Activated naive CD4-positive, alpha-beta T cell treated with anti-CD3 and anti-CD28 coated beads, Interleukin-2, amount 10 ng/mL, durations not matched to agents 7 days and 5 days (primary cell): ENCODE results near the gene PLD1.

ENCODE experiments used
- CTCF ChIA-PET: fragments of 350-600 bp; sonication (Branson Sonifier 250); formaldehyde crosslinking; loops from one replicate; lab custom pipeline; 2021; ENCODE audit warnings: antibody characterized with exemption; lab: Charles Lee
- DNase-seq: peaks from one replicate; pipeline ENCODE4 v3.0.0-alpha.2; 2020
- H3K27ac Mint-ChIP-seq: one replicate; pipeline ENCODE4 v1.8.0; 2021; ENCODE audit warnings: mild to moderate bottlenecking, moderate library complexity, mixed read lengths
- H3K27me3 Mint-ChIP-seq: one replicate; pipeline ENCODE4 v1.8.0; 2021; ENCODE audit warnings: mild to moderate bottlenecking, mixed read lengths
- H3K36me3 Mint-ChIP-seq: one replicate; pipeline ENCODE4 v1.8.0; 2021; ENCODE audit warnings: mixed read lengths
- H3K4me1 Mint-ChIP-seq: one replicate; pipeline ENCODE4 v1.8.0; 2021; ENCODE audit warnings: mixed read lengths
- H3K4me3 Mint-ChIP-seq: one replicate; pipeline ENCODE4 v1.8.0; 2021; ENCODE audit warnings: mild to moderate bottlenecking, moderate library complexity, mixed read lengths
- H3K9me3 Mint-ChIP-seq: one replicate; pipeline ENCODE4 v1.8.0; 2021; ENCODE audit warnings: mixed read lengths

PLD1 gene

GRCh38 chr3:171558188-171558696, 252.0 kb downstream of the PLD1 start:
- Mint-ChIP-seq H3K36me3 (peaks cover 11% of the 10 kb centered on the region), H3K9me3 (peaks cover 2% of the 10 kb centered on the region), H3K4me3 (no peak overlapping the region), H3K27ac (no peak overlapping the region), H3K27me3 (no peaks in the 10 kb centered on the region), H3K4me1 (peaks cover 61% of the 10 kb centered on the region)
- no peak for DNase-seq
- CTCF ChIA-PET = interaction anchor here (1.1 kb wide), 1 partner anchor 395 kb away, joined by 3 read pairs; no protein-coding TSS in a partner anchor

GRCh38 chr3:171557173-171557572, 253.1 kb downstream of the PLD1 start:
- H3K4me1 Mint-ChIP-seq = peaks cover 52% of the 10 kb centered on the region
- CTCF ChIA-PET = no interaction called here
- H3K4me3 Mint-ChIP-seq = no peak overlapping the region
- H3K36me3 Mint-ChIP-seq = peaks cover 10% of the 10 kb centered on the region
- no peak overlapping the region for H3K27ac Mint-ChIP-seq
- H3K9me3 Mint-ChIP-seq = peaks cover 2% of the 10 kb centered on the region
- DNase-seq = no peak
- no peaks in the 10 kb centered on the region for H3K27me3 Mint-ChIP-seq

GRCh38 chr3:171556574-171557145, 253.6 kb downstream of the PLD1 start:
- CTCF ChIA-PET = no interaction called here
- Mint-ChIP-seq H3K4me3 (no peak overlapping the region), H3K4me1 (peaks cover 47% of the 10 kb centered on the region), H3K27ac (no peak overlapping the region), H3K9me3 (no peaks in the 10 kb centered on the region), H3K27me3 (no peaks in the 10 kb centered on the region), H3K36me3 (peaks cover 6% of the 10 kb centered on the region)
- no peak for DNase-seq

- Mint-ChIP-seq H3K9me3 (no peaks in the 10 kb centered on the region), H3K4me1 (peaks cover 42% of the 10 kb centered on the region), H3K36me3 (peaks cover 1% of the 10 kb centered on the region), H3K27ac (no peak overlapping the region), H3K27me3 (no peaks in the 10 kb centered on the region), H3K4me3 (no peak overlapping the region)
- CTCF ChIA-PET = no interaction called here
- DNase-seq = no peak
These were observed 254.1 kb downstream of the PLD1 start for GRCh38 chr3:171556148-171556547.

DNA sequence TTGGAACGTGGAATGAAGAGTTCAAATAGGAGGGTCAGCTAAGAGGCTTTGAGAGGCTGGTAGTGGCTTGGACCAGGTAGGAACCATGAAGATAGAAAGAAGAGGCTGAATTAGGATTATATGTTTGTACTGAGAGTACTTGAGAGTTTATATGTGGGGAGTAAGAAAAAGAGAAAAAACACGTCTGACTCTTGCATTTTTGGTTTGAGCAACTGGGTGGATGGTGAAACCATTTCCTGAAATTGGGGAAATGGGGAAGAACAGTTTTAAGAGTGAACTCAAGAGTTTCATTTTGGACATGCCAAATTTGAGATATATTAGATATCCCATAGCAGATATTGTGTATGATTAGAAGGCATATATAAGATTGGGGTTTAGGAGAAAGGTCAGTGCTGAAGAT, 257.2 kb downstream of the PLD1 start:
- no peaks in the 10 kb centered on the region for H3K36me3 Mint-ChIP-seq
- CTCF ChIA-PET = interaction anchor here (0.6 kb wide), 1 partner anchor 304 kb away, joined by 3 read pairs; no protein-coding TSS in a partner anchor
- no peaks in the 10 kb centered on the region for H3K9me3 Mint-ChIP-seq

DNA sequence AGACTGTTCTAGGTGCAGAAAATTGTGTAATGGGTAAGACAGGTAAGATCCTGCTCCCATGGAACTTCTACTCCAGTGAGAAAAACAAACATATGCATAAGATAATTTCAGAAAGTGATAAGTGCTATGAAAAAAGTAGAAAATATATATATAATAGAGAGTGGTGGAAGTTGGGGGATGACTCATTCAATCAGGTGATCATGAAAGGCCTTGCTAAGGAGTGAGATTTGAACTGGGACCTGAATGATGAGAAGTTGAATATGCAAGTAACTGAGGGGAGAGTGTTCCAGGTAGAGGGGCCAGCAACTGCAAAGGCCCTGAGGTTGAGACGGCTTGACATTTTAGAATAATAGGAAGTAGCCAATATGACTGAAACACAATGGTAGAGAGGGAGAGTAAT, 257.8 kb downstream of the PLD1 start:
- CTCF ChIA-PET = no interaction called here
- Mint-ChIP-seq H3K9me3 (no peaks in the 10 kb centered on the region), H3K27ac (no peak overlapping the region), H3K27me3 (no peaks in the 10 kb centered on the region), H3K4me1 (peaks cover 18% of the 10 kb centered on the region), H3K4me3 (no peak overlapping the region), H3K36me3 (no peaks in the 10 kb centered on the region)
- no peak for DNase-seq

More for the DNA sequence above, 257.2 kb downstream of the PLD1 start:
- no peak overlapping the region for H3K4me3 Mint-ChIP-seq
- no peaks in the 10 kb centered on the region for H3K27me3 Mint-ChIP-seq
- H3K27ac Mint-ChIP-seq = no peak overlapping the region
- DNase-seq = no peak
- peaks cover 22% of the 10 kb centered on the region for H3K4me1 Mint-ChIP-seq

GRCh38 chr3:171551296-171551695, 259.0 kb downstream of the PLD1 start:
- Mint-ChIP-seq H3K27me3 (no peaks in the 10 kb centered on the region), H3K27ac (no peak overlapping the region), H3K4me3 (no peak overlapping the region), H3K9me3 (no peaks in the 10 kb centered on the region), H3K36me3 (no peaks in the 10 kb centered on the region), H3K4me1 (peaks cover 11% of the 10 kb centered on the region)
- no peak for DNase-seq
- CTCF ChIA-PET = interaction anchor here (0.8 to 1.1 kb wide), 2 partner anchors 15 to 110 kb away, joined by 3 read pairs; no protein-coding TSS in a partner anchor
